Peyer's patch (tissue), 4 donors: ENCODE data around the gene TOB1. TPM values are rescaled to one million over a fixed set of nuclear protein-coding genes. Genes with fewer than 3 reads are reported as not detected.

Experiments
- DNase-seq, 3 donors: peaks; one replicate each; pipeline ENCODE4 v3.0.0-alpha.2; 2017 to 2019
- H3K27ac ChIP-seq, 4 donors: fragments of 200-600 bp; sonication (generic); one replicate each; pipeline ENCODE4 v1.5.1; 2016 to 2019
- H3K27me3 ChIP-seq, 2 donors: fragments of 200-600 bp; sonication (generic); one replicate each; pipeline ENCODE4 v1.5.1; 2019
- H3K36me3 ChIP-seq, 3 donors: fragments of 200-600 bp; sonication (generic); one replicate each; pipeline ENCODE4 v1.5.1; 2016 to 2019
- H3K4me1 ChIP-seq, 4 donors: fragments of 200-600 bp; sonication (generic); one replicate each; pipeline ENCODE4 v1.5.1; 2016 to 2019
- H3K4me3 ChIP-seq, 4 donors: fragments of 200-600 bp; sonication (generic); 1 replicate in 3 of 4; 2 replicates in 1 of 4; pipeline ENCODE4 v1.5.1; 2016 to 2019; ENCODE audit warnings: mild to moderate bottlenecking in 1 of 4
- H3K9me3 ChIP-seq, 4 donors: fragments of 200-600 bp; sonication (generic); one replicate each; pipeline ENCODE4 v1.5.1; 2016 to 2019; ENCODE audit warnings: mild to moderate bottlenecking in 1 of 4
- POLR2A ChIP-seq, 2 donors: fragments of 450-650 bp; IDR thresholded peaks; one replicate each; pipeline ENCODE4 v1.5.1; 2017; ENCODE audit warnings: antibody characterized with exemption in 2 of 2, mild to moderate bottlenecking in 2 of 2, moderate library complexity in 2 of 2
- total RNA-seq, 4 donors: library from RNA; depleted of rRNA; stranded (reverse); fragments of >200 nt; gene quantifications; one replicate each; pipeline ENCODE4 v1.1.0, GENCODE V29; 2016
- TF ChIP-seq, protein P1 (sequence below), 6 experiments: fragments of 450-650 bp in 4 of 6; fragments of 200-600 bp in 2 of 6; sonication (generic) in 1 of 6; IDR thresholded peaks; one replicate each; pipeline ENCODE4 v1.5.1; 2017 to 2019; ENCODE audit warnings: antibody characterized with exemption in 6 of 6, mild to moderate bottlenecking in 3 of 6, moderate library complexity in 1 of 6

The TOB1 gene
- total RNA-seq, 4 donors from 2014 or later, result 38.0 to 101 (median 60.6) TPM

DNA sequence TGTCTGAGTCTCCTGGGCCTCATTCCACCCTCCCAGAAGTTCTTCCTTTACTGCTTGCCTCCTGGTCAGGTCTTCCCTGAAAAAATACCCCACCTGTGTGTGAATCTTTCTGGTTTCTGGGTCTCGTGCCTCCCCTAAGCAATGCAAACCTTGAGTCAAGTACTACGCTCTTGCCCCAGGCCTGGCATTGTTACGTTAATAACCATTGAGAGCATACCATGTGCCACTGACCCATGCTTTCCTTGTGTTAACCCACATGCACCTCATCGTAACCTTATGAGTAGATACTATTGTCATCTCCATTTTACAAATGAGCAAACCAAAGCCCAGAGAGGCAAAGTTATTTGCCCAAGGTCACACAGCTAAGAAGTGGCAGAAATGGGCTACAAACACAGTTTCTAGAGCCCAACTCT, 25.4 kb upstream of the TOB1 start:
- TF ChIP-seq, protein P1, sequence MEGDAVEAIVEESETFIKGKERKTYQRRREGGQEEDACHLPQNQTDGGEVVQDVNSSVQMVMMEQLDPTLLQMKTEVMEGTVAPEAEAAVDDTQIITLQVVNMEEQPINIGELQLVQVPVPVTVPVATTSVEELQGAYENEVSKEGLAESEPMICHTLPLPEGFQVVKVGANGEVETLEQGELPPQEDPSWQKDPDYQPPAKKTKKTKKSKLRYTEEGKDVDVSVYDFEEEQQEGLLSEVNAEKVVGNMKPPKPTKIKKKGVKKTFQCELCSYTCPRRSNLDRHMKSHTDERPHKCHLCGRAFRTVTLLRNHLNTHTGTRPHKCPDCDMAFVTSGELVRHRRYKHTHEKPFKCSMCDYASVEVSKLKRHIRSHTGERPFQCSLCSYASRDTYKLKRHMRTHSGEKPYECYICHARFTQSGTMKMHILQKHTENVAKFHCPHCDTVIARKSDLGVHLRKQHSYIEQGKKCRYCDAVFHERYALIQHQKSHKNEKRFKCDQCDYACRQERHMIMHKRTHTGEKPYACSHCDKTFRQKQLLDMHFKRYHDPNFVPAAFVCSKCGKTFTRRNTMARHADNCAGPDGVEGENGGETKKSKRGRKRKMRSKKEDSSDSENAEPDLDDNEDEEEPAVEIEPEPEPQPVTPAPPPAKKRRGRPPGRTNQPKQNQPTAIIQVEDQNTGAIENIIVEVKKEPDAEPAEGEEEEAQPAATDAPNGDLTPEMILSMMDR (IDR thresholded peaks at IDR 0.05), result no peak
- no peak for TF ChIP-seq POLR2A (IDR thresholded peaks at IDR 0.05)
- H3K27ac ChIP-seq, result no peak overlapping the region

DNA sequence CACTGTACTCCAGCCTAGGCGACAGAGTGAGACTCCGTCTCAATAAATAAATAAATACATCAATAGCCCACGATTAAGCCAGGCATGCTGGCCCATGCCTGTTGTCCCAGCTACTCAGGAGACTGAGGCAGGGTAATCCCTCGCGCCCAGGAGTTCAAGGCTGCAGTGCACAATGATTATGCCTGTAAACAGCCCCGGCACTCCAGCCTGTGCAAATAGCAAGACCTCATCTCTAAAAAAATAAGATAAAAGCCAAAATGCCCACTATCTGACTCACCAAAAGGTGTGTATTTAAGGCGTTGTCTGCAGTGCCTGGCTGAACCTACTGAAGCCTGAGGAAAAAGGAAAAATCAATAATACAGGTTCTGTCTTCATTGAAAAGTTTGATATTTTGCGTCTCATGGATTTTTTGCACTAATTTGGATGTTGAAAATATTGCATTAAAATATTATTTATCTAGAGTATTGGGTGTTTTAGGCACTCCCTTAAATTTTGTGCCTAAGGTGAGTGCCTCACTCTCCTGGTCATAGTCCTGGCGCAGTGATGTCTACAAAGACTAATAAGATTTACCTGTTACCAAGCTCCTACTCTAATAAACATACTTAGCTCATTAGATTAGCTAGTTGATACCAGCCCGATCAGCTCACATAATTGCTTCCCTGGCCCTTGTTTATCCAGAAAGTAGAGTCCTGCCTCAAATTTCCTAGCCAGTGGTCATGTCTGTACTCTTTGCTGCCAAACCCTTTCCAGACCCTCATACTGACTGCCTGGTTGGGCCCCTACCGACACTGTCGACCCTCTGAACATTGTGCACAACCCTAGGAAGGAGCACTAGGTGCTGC, 24.7 kb upstream of the TOB1 start:
- H3K36me3 ChIP-seq, result no peaks in the 10 kb centered on the region
- no peaks in the 10 kb centered on the region for H3K9me3 ChIP-seq
- H3K4me1 ChIP-seq, result peaks cover 0 to 23% (median 0%) of the 10 kb centered on the region in 4 donors
- TF ChIP-seq, protein P1 (IDR thresholded peaks at IDR 0.05), result no peak
- H3K27ac ChIP-seq, result no peak overlapping the region
- H3K4me3 ChIP-seq, result no peak overlapping the region
- H3K27me3 ChIP-seq, result no peaks in the 10 kb centered on the region
- no peak for DNase-seq

More for the DNA sequence above, 25.4 kb upstream of the TOB1 start:
- Histone ChIP-seq H3K9me3 (no peaks in the 10 kb centered on the region), H3K36me3 (no peaks in the 10 kb centered on the region), H3K4me3 (no peak overlapping the region), H3K27me3 (no peaks in the 10 kb centered on the region), H3K4me1 (peaks cover 0 to 23% (median 0%) of the 10 kb centered on the region in 4 donors)
- DNase-seq, result no peak

DNA sequence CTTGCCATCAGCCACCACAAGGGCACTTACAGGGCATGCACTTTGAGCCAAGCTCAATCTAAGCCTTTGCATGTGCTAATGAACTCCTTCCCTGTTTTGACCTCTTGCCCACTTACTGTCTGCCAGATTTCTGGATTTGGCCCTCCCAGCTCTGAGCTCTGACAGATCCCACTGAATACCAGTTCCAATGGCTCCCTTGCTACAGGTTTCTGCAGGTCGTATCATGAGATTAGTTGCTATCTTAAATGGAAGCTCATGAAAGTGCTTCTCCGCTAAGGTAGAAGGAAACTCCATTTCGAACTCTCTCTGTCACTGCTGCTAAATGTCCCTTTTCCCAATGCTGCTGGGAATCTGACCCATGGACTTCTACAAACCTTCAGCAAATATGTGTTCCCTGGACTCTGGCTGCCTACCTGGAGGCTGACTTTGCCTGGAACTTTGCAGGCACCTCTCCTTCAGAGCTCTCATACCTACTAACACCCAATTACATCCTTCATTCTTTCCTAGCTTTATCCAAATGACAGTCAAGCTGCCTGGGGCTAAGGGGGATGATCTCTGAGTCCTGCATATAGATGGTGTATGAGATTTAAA, 23.5 kb upstream of the TOB1 start:
- peaks cover 0 to 28% (median 0%) of the 10 kb centered on the region in 4 donors for H3K4me1 ChIP-seq
- H3K27me3 ChIP-seq, result no peaks in the 10 kb centered on the region
- peak overlapping the region in 2 of 4 donors; percentile 34 to 46 for H3K27ac ChIP-seq
- no peak for DNase-seq
- H3K4me3 ChIP-seq, result no peak overlapping the region
- no peaks in the 10 kb centered on the region for H3K9me3 ChIP-seq
- TF ChIP-seq POLR2A (IDR thresholded peaks at IDR 0.05), result no peak
- TF ChIP-seq, protein P1 (IDR thresholded peaks at IDR 0.05), result peak in 3 of 6 experiments; percentile 21 to 31 (median 29)
- H3K36me3 ChIP-seq, result no peaks in the 10 kb centered on the region

DNA sequence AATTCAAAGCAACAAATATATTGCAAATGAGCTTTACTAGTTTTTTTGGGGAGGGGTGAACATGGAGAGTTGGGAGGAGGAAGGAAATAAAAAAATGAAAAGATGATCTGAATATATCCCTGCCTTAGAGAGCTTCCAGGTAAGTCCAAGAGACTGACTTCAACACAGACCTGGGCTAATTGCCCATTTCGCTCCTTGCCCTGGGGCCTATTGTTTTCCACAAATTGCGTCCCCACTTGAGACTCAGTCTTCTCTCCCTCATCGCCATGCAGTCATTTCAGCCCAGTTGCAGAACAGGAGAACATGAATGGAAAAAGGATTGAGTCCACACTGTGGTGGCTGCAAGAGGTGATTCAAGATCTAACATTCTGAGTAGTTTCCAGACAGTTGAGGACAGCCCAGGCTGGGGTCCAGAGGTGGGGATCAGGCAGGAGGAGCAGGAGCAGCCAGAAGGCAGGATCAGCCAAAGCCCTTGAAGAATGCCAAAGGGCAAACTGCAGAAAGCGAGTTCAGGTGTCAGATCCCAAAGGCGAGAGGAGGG, 21.6 kb upstream of the TOB1 start:
- Histone ChIP-seq H3K4me1 (peaks cover 0 to 40% (median 5%) of the 10 kb centered on the region in 4 donors), H3K36me3 (no peaks in the 10 kb centered on the region), H3K27ac (no peak overlapping the region), H3K9me3 (no peaks in the 10 kb centered on the region), H3K4me3 (no peak overlapping the region), H3K27me3 (no peaks in the 10 kb centered on the region)
- no peak for DNase-seq
- TF ChIP-seq, protein P1 (IDR thresholded peaks at IDR 0.05), result no peak
- no peak for TF ChIP-seq POLR2A (IDR thresholded peaks at IDR 0.05)

DNA sequence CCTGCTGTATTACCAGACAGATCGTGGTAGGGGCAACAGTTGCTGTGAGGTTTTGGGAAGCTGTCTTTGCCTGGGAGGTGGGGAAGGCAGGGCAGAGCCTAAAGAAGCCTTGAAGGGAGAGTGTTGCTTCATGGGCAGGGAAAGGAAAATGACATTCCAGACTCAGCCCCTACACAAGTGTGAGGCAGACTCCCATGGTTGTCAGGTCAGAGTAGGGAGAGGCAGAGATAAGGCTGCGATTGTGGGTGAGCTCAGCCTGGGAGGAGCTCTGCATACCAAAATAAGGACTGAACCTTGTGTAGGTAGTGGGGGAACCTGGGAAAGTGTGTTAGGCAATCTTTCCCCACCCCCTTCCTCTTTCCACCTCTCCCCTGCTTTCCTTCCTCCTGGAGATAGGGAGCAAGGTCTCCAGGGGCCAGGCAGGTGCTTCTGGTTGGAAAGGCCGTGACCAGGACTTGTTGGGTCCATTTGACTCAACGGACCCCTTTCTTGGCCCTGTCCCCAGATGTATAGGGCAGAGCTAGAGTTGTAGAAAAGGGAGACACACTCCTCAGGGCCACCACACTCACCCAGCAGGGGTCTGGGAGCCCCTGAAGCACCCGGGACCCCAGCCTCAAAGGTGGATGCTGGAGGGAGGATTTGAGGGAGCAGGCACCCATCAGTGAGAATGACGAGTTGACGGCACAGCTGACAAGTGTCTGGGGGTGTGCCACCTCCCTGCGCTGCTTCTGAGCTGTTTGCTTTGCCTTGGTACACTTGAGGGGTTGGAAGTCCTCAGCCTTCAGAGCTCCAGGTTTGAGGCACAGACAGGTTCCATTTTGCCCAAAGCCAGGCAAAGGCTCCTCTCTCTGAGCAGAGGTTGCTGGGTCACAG, 18.5 kb upstream of the TOB1 start:
- Histone ChIP-seq H3K27ac (peak overlapping the region in 3 of 4 donors; percentile 67 to 93 (median 78)), H3K36me3 (no peaks in the 10 kb centered on the region), H3K9me3 (no peaks in the 10 kb centered on the region), H3K4me3 (no peak overlapping the region), H3K27me3 (no peaks in the 10 kb centered on the region), H3K4me1 (peaks cover 0 to 30% (median 5%) of the 10 kb centered on the region in 4 donors)
- TF ChIP-seq, protein P1 (IDR thresholded peaks at IDR 0.05), result no peak
- TF ChIP-seq POLR2A (IDR thresholded peaks at IDR 0.05), result peak in 1 of 2 donors; percentile 87
- DNase-seq, result peak in 2 of 3 donors; percentile 69 to 81
